ENCODE results near the gene NCOA5.

NCOA5 gene

DNA sequence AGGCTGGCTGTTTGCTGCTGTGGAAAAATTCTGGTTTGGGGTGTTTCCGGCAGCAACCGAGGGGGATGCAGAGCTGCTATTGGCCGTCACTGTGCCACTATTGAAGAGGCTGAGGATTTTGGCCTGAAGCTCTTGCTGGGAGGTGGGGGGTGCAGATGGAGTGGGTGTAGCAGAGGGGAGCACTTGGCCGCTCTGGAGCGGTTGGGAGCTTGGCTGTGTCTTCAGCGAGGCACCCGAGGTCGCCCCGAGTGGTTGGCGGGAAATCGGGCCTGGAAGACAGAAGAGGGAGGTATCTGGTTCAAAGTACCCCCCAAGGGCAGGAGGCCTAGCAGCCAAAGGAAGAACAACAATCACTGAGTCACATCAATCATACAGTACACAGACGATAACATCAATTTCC is 27.1 kb downstream of the NCOA5 start:
- no peak for DNase-seq (ENCODE audit: low read depth in 2 of 2)

DNA sequence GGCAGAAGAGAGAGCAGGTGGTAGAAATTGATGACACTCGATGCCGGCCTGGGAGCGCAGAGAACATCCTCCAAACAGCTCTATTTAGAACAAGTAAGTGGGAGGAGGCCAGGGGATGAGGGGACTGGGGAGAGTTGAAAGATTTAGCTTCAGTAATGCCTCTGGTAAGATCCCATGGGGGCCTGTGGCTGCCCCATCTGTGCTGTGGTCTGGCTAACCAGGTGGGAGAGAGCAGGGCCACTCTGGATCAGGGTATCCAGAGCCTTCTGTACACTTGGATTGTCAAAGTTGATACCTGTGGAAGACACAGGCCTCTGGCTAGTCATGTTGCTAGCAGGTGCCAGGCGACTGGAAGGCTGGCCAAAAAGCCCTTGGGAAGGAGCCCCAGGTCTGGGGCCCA is 27.6 kb downstream of the NCOA5 start:
- no peak for DNase-seq (ENCODE audit: low read depth in 2 of 2)

DNA sequence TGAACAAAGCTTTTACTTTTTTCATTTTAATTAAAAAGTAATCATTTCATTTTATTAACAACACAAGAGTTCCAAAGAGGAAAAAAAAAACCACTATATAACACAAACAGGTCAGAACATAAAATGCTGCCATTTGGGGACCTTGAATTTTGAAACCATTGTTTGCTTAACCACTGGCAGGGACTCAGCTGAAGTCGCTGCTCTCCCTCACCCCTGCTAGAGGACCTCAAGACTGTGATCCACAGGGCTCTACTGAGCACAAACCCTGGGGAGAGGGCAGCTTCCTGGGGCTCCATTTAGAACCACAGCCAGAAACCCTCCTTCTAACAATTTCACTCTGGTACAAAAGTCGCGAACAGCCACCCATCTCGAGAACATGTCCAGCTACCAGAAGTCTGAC is 28.8 kb downstream of the NCOA5 start:
- no peak for DNase-seq (ENCODE audit: low read depth in 2 of 2)

DNA sequence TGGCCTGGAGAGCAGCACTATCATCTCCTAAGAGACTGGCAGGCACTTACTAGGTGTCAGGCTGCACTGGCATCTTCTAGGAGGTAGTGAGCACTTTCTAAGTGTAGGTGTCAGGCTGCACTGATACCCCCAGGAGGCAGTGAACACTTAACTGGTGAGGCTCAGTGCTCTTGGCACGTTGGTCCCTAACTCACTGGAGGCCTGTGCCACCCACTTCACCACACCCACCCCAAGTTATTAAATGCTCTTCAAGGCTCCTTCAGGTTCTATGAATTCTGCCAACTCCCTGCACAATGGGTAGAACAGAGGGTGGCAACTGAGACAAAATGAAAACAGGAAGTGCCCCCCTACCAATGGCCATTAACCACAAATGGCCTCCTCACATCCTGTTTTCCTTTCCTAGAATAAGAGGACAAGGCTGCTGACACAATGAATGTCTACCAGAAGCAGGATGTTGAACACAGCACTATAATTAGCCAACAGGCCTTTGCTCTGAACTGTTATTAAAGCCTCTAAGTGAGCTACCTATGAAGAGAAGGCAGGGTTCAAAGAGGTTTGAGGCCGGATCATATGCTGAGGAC is 29.4 kb downstream of the NCOA5 start:
- DNase-seq (ENCODE audit: low read depth in 2 of 2), result no peak

DNA sequence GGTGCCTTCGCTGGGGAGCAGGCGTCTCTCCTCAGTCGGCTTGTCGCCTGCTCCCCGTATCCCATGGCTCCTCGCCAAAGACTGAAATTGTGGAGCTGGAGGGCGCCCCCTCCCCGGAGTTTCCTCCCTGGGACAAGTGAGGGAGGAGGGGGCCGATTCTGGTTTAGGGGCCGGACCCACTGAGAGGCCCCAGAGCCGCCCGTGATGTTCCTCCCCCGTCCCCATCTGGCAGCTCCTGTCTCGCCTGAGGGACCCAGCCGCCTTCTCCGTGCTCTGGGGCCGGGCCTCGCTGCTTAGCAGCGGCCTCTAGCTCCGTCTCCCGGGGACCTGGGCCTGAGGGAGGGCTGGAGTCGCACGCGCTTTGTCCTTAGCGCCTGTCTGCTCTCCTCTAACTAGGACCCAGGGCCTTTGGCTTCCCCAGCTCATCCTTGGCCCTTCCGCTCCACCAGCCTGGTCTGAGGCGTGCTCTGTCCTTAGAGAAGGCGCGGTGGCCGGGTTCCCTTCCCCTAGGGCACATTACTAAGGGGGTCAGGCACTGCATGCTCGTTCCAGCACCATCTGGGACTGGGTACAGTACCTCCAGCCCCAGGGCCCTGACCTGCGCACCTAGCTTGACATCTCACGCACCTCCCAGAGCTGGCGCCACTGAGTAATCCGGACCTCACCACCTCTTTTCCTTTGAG is 31.0 kb downstream of the NCOA5 start:
- no peak for DNase-seq (ENCODE audit: low read depth in 2 of 2)

DNA sequence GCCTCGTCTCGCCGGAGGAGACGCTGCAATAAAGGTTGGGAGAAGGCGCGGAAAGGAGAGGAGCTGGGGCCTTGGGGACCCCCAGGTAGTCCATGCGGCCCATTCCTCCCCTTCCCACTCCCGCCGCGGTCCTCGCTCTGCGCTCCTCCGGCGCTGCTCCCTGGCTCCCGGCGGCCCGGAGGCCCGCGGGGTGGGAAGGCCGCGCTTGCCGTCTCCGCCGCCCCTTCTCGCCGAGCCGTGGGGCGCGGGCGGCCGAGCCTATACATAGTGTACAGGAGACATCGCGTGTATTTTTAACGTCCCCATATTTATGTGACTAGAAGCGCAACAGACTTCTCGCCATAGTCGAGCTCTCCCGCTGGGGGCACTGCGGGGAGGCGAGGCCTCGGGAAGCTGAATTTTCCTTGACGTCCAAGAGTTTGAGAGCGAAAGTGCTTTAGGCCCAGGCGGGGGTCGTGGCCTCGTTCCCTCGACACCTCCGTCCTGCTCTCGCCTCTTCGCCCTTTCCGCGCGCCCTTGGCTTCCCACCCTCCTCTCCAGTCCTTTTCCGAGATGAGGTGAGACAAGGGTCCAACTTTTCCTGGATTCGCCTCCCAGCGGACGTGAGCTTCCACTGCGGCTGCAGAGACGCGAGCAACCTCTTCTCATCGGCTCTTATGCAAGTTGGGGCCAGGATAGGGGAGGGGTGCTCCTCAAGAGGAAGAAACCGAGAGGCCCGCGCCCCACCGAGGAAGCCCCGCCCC is 31.7 kb downstream of the NCOA5 start:
- no peak for DNase-seq (ENCODE audit: low read depth in 2 of 2)

DNA sequence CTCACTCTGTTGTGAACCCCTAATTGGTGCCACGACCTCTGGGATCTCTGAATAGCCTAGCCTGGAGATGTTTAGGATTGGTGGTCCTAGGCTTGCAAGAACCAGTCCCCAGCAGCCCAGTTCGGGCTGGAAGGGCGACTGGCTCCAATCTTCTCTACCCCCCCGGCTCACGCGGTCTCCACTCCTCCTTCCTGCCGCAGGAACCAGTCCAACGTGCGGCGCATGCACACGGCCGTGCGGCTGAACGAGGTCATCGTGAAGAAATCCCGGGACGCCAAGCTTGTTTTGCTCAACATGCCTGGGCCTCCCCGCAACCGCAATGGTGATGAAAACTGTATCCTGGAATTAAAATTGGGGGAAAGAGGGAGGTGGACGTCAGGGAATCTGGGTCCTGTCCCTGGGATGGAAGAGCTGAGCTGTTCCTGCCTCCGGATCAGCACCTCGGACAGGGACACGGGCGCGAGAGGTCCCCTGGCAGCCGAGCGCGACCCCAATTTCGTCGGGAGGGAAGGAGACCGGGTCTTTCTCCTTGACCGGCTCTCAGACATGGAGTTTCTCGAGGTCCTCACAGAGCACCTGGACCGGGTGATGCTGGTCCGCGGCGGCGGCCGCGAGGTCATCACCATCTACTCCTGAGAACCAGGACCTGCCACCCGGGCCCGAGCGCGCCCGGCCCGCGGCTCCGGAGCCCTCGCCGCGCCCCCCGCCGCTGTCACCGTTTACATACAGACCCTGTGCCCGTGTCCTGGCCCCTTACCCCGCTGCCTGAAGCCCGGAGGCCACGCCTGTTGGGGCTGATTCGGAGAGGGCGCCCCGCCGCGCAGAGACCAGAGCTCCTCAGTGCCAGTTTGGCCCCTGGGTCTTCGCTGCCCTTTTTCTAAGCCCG is 32.5 kb downstream of the NCOA5 start:
- no peak for DNase-seq (ENCODE audit: low read depth in 2 of 2)

DNA sequence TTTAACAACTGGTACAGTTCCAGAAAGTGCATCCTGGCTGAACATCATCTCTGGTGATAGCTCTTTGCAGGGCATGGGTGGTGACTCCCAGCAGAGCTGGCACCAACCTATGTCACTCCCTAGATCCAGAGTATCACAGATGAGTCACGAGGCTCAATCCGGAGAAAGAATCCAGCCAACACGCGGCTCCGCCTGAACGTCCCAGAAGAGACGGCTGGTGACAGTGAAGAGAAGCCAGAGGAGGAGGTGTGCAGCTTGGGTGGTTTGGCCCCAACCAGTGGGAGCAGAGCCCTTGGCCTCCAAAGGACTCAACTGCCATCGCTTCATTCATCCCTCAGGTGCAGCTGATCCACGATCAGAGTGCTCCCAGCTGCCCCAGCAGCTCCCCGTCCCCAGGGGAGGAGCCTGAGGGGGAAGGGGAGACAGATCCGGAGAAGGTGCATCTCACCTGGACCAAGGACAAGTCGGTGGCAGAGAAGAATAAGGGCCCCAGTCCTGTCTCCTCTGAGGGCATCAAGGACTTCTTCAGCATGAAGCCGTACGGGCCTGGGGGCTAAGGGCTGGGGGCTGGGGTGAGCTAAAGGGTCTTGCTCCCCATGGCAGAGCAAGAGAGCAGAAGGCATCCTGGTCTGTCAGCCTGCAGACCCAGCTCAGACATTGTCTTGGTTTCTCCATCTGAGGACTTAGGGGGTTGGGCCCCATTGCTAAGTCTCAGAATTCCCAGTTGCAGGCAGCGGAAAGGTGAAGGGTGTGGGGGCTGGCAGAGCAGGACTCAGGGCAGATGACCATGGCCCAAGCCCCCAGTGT is 33.5 kb downstream of the NCOA5 start:
- DNase-seq (ENCODE audit: low read depth in 2 of 2), result no peak

DNA sequence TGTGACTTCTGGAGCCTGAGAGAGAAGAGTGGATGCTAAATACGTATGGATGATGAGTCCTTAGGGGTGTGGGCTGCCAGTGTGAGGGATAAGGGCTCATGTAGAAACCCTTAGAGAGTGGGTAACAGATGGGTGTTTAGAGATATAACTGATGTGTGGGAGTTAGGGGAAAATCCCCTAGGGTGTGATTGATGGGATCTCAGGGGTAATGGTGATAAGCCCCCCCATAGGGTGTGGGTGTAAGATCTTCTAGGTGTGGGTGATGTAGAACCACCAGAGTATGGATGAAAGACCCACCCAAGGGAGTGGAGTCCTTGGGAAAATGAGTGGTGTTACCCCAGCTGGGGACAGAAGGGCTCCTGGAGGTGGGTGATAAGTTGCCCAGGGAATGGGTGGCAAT is 34.5 kb downstream of the NCOA5 start:
- DNase-seq (ENCODE audit: low read depth in 2 of 2), result no peak

DNA sequence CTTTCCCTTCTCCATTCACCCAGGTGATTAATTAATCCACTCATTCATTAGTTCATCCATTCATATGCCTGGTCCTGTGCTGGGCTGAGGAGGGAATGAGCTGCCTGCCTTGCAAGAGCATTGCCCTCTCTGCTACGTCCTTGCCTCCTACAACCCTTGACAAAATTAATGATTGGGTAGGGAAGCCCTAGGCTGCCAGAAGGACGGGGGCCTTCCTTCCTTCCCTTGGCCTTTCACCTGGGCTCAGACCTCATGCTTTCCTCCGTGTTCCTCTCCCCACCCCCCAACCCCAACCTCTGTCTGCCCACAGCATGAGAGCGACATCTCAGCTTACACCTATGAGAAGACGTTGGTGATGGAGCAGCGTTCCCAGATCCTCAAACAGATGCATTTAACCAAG is 35.2 kb downstream of the NCOA5 start:
- no peak for DNase-seq (ENCODE audit: low read depth in 2 of 2)

DNA sequence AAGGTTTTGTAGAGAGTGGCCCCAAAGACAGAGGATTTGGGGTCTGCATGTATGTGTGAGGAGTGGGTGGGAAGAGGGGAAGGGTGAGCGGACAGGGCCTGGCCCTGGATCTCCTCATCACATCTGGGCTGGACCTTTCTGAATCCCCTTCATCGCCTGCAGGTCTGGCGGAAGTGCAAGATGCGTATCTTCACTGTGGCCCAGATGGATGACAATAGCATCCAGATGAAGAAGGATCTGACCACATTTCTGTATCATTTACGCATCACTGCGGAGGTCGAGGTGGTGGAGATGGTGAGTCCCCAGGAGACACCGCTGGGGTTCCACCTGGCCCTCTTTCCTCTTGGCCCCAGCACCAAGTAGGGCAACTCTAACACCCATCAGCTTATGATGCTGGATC is 36.3 kb downstream of the NCOA5 start:
- DNase-seq (ENCODE audit: low read depth in 2 of 2), result no peak

DNA sequence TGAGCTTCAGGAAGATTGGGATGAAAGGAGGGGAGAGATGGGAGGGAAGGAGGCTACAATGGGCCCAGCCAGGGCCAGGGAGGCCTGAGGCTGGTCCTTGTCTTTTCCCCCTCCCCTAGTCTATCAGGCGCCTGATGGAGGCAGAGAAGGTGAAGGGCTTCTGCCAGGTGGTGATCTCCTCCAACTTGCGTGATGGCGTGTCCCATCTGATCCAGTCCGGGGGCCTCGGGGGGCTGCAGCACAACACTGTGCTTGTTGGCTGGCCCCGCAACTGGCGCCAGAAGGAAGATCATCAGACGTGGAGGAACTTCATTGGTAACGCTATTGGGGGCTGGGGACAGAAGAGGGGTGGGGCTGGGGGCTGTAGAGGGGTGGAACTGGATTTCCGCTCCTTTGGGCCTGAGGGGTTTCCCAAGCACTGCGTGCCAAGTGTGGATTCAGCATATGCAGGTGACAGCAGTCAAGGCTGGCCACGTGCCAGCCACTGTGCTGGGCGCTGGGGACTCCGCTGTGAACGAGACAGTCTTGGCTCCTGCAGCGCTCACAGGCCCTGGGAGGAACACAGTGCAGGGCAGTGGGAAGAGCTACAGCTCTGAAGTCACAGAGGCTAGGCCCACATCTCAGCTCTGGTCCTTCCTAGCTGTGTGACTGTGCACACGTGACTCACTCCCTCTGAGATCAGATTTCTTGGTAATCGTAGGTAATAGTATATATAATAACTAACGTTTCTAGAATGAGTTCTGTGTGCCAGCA is 38.0 kb downstream of the NCOA5 start:
- DNase-seq (ENCODE audit: low read depth in 2 of 2), result no peak

DNA sequence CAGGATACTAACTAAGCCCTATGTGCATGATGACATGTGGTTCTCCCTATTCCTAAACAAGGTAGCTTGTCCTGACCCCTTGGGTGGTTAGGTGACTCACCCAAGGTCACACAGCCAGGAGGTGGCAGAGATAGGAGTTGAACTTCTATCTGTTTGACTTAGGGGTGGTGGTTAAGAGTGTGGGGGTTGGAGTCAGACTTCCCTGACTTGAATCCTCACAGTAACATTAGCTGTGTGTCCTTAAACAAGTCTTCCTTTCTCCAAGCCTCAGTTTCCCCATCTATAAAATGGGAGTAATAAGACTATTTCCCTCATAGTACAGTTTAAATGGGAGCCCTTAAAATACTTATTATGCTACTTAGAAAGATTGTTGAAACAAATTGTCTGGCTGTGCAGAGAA is 38.9 kb downstream of the NCOA5 start:
- DNase-seq (ENCODE audit: low read depth in 2 of 2), result no peak

DNA sequence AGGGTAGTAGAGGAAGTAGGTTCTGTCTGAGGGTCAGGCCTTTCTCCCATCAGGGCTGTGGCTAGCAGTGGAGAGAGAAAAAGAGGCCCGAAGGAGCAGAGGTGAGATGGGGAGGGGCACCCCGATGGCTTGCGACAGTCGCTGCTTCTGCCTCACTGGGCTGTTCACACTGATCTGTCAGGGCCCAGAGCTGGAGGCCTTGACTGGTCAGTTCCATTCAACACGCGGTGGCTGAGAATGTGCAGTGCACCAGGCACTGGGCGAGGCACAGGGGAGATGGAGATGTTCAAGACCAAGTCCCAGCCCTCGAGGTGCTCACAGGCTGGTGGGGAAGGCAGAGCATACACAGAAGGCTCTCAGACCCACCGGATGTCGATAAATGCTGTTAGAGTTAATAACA is 39.3 kb downstream of the NCOA5 start:
- DNase-seq (ENCODE audit: low read depth in 2 of 2), result no peak

DNA sequence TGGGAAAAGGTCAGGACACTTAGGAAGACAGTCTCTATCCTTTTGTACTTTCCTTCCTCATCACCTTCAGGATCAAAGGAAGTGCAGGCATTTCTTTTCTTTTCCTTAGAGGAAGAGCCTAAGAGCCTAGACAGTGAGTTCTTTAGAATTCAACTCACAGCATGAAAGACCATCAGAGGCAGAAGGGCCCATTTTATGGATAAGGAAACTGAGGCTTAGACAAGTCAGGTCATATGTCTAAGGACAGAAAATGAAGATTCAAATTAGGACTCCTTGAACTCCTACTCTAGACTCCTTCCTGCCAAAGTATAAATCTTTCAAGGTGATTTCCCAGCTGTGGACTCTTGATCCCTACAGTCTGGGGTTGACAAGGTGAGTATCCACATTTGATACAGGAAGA is 39.9 kb downstream of the NCOA5 start:
- no peak for DNase-seq (ENCODE audit: low read depth in 2 of 2)

DNA sequence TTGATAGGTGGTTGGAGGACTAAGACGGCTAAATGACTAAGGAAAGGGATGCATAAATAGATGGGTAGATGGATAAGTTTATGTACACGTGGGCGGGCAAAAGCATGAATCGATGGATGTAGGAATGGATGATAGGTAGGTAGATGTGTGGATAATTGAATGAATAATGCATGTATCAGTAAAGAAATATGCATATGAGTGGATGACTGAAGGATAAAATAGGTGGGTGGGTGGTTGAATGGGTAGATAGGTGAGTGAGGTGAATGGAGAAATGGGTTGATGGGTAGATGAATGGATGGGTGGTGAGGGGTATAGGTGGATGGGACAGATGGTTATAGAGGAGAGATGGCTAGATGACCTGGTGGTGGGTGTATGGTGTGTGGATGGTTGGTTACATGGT is 40.6 kb downstream of the NCOA5 start:
- DNase-seq (ENCODE audit: low read depth in 2 of 2), result no peak

DNA sequence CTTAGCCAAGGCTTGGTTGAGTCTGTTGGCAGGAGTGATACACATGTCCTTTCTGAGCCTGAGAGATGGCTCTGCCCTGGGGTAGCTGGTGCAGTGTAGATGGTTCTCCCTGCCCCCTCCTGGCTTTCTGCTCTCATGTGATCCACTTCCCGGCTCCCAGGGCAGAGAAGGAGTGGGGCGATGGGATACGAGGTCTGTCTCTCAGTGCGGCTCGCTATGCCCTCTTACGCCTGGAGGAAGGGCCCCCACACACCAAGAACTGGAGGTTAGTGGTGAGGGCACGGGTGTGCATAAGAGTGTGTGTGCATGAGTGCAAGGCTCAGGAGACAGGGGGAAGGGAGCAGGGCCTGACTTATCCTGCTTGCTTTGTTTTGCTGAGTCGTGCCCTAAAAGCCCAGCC is 41.9 kb downstream of the NCOA5 start:
- no peak for DNase-seq (ENCODE audit: low read depth in 2 of 2)

DNA sequence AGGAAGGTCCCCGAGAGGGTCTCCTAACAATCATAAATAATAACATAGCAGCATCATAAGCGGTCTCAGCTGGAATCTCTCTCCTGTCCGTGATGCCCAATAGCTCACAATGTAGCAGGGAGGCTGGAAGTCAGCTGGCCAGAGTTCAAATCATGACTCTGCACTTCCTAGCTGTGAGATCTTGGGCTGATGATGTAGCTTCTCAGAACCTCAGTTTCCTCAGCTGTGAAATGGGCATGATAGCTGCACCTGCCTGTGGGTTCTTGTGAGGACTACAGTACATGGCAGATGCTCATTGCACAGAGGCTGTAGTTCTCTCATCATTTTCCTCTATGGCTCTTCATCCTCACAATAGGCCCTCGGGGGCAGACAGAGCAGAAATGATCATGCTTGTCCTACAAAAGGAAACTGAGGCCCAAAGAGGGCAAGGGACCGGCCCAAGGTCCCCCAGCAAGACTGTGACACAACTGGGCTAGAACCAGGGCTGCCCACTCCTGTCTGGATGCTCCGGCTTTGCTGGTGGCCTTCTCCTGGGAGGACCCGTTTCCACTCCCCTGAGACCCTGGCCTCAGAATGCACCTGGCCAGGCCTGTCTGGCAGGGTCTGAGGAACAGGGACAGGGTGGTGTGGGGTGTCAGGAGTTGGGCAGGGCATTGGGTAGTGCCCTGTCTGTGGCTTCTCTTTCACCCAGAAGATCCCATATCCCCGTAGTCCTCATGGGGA is 43.0 kb downstream of the NCOA5 start:
- DNase-seq (ENCODE audit: low read depth in 2 of 2), result no peak

DNA sequence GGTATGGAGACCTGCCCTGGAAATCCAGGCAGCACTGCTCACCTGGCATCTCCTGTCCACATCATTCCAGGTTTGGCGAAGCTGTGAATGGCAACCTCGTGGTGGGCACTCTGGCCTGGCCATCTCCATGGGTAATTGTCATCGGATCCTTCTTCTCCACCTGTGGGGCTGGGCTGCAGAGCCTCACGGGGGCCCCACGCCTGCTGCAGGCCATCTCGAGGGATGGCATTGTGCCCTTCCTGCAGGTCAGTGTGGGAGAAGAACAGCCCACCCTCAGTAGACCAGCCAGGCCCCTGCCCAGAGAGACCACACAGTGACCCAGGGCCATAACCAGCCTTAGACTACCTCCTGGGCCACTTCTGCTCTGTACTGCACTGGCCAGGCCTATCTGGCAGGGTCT is 44.9 kb downstream of the NCOA5 start:
- DNase-seq (ENCODE audit: low read depth in 2 of 2), result no peak

DNA sequence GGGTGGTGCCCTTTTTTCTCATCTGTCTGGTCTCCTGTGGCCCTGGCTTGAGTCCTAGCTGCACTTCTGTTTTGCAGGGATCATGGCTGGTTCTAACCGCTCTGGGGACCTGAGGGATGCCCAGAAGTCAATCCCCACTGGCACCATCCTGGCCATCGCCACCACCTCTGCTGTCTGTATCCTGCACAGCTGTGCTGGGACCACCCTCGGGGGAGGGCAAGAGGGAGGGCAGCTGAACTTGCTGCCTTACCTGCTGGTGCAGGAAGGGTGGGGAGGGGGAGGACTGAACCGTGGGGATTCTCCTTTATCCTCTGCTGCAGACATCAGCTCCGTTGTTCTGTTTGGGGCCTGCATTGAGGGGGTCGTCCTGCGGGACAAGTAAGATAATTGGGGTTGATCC is 46.2 kb downstream of the NCOA5 start:
- no peak for DNase-seq (ENCODE audit: low read depth in 2 of 2)

Measured in fibroblast of skin of left biceps (primary cell).